T-helper 22 cell (primary cell): ENCODE results near the gene OR2T29.
"Not testable (repeated sequence)": the region's sequence is repeated elsewhere in the genome, so short reads cannot be mapped to it uniquely, and the experiment has no call there.

Experiments
- DNase-seq: peaks from one replicate; pipeline ENCODE4 v3.0.0-alpha.2; 2020; ENCODE audit warnings: low read depth

OR2T29 gene, protein sequence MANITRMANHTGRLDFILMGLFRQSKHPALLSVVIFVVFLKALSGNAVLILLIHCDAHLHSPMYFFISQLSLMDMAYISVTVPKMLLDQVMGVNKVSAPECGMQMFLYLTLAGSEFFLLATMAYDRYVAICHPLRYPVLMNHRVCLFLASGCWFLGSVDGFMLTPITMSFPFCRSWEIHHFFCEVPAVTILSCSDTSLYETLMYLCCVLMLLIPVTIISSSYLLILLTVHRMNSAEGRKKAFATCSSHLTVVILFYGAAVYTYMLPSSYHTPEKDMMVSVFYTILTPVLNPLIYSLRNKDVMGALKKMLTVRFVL

DNA sequence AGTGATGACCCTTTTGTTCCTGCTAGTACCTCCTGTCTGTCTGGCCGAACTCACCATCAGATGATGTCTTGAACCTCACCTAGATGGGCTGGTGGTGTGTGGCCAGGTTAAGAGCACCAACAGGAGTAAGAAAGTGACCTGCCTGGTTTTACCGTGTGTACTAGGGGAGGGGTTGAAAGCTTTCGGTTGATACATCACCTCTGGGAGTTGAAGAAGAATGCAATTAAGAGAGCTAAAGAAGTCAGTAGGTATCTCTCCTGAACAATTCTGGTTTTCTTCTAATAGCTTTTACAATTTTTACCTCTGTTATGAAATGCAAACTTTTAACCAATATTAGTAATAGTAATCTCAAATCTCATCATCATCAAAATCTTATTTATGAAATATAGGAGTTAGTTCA is at the start of gene OR2T29:
Gene OR2T29 (minus strand): TSS at position 101 of the 400 bp plus-strand sequence. CDS start 3,281 bp downstream, outside the sequence.
- not testable (repeated sequence) for DNase-seq

DNA sequence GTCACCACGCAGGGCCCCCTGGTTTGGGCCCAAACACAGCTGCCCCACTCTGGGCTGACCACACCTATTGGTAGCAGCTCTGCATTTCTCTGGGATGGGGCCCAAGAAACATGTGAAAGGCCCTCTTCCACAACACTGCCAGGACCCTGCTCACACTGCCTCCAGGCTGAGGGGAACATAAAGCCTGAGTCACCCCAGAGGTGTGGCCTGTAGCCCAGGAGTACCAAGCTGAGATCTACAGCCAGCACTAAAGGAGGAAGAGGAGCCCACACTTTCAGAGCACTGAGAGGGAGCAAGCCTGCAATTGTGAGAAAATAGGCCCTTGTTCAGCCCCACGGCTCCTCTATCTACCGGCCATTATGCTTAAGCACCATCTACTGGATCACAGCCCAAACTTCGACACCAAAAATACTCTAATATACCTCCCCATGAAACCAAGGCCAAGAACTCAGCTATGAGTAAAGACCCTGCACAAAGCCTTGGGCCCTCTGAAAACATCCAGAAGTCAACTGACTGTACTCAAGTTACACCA is 49.4 kb upstream of the OR2T29 start:
- DNase-seq = no peak

GRCh38 chr1:248610301-248610700 is 47.7 kb upstream of the OR2T29 start:
- no peak for DNase-seq

DNA sequence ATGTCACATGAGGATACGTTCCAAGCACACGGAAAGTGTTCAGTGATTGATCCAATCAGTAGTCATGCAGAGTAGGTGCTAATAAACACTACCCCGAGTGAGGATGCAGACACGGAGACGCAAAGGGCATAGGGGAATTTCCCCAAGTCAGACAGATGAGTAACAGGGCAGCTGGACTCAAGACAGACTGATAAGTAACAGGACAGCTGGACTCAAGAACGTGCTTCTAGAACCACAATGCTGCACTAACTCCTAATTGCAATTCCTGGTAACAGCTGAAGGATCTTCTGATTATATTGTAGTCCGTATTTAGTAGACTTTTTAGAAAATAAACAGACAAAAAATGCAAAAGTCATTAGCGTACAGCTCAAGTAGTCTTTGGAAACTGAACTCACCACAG is 36.8 kb upstream of the OR2T29 start:
- DNase-seq = no peak

GRCh38 chr1:248597589-248597988 is 35.0 kb upstream of the OR2T29 start, which contains the start of gene OR2T10:
Gene OR2T10, minus strand, starts transcription at chr1:248597700. Its CDS starts 3,932 bp downstream, at chr1:248593768.
- no peak for DNase-seq

DNA sequence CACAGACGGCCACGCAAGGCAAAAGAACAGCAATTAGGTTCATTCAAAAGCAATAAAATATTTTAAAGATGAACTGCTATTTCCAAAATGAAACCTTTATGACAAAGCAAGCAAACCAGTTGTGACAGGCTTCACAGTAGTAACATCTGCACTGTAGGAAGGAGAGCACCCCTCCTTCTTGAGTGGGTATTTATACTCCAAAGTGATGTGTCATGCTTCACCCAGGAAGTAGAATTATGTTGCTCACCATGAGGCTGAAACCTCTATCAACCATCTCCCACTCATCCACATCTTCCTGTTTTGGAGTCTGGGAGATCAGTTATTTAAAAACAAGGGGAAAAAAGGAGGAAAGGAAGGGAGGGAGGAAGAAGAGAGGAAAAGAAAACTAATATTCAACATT is 34.0 kb upstream of the OR2T29 start:
- no peak for DNase-seq

GRCh38 chr1:248593226-248593625 is 30.7 kb upstream of the OR2T29 start:
- no peak for DNase-seq

- DNase-seq = no peak
Observed at GRCh38 chr1:248592655-248593054, 30.1 kb upstream of the OR2T29 start.

DNA sequence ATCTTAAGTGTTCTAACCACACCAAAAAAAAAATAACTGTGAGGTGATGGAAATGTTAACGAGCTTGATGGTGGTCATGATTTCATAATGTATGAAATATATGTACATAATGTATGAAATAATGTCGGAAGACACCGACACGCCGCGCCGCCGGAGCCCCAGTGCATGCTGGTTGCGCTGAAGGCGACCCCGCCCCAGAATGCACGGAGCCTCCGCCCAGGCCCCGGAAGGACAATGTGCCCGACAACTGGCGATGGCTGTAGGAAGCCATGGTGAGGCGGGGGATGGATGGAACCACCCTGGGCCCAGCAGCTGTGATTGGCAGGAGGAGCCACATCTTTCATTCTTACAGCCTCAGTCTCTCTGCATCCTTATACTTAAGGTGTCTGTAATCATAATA is 27.5 kb upstream of the OR2T29 start:
- no peak for DNase-seq

DNA sequence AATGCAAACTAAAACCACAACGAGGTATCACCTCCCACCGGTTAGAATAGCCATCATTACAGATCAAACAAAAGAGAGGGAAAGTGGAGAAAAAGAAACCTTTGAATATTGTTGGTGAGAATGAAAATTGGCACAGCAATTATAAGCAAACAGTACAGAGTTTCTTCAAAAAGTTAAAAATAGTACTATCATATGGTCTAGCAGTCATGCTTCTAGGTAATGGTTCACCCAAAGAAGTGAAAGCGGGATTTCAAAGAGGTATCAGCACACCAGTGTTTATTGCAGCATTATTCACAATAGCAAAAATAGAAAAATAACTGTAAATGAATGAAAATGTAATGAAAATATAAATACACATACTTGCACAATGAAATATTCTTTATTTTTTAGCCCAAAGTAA is 26.8 kb upstream of the OR2T29 start:
- no peak for DNase-seq

- DNase-seq = no peak
Observed at GRCh38 chr1:248585266-248585665, 22.7 kb upstream of the OR2T29 start.

- no peak for DNase-seq
Observed at GRCh38 chr1:248576260-248576980, 13.8 kb upstream of the OR2T29 start.

GRCh38 chr1:248574657-248575056 is 12.1 kb upstream of the OR2T29 start, which contains the start of gene OR2T34:
Gene OR2T34, minus strand, starts transcription at chr1:248574757. Its CDS starts 0 bp downstream, at chr1:248574757.
- DNase-seq = not testable (repeated sequence)

DNA sequence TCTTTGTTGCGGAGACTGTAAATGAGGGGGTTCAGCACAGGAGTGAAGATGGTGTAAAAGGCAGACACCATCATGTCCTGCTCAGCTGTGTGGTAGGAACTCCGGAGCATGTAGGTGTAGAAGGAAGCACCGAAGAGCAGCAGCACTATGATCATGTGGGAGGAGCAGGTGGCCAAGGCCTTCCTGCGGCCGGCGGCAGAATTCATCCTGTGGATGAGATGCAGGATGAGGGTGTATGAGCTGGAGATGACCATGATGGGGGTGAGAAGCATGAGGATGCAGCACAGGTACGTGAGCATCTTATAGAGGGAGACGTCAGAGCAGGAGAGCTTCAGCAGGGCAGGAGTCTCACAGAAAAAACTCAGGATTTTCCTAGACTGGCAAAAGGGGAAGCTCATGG is 11.3 kb upstream of the OR2T29 start:
- not testable (repeated sequence) for DNase-seq

DNA sequence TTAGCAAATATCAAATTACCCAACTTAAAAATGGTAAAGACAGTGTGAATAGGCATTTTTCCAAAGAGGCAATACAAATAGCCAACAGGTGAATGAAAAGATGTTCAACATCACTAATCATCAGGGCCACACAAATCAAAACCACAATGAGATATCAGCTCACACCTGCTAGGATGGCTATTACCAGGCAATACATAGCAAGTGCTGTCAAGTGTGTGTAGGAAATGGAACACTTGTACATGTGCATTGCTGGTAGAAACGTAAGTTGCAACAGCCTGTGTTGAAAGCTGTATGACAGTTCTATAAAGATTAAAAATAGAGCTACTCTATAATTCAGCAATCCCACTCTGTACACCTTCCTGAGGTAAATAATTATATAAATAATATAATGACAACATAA is 9.5 kb upstream of the OR2T29 start:
- not testable (repeated sequence) for DNase-seq

GRCh38 chr1:248570811-248571210 is 8.2 kb upstream of the OR2T29 start:
- DNase-seq = not testable (repeated sequence)

GRCh38 chr1:248569049-248569448 is 6.5 kb upstream of the OR2T29 start:
- DNase-seq = not testable (repeated sequence)

GRCh38 chr1:248565530-248566373 is 3.2 kb upstream of the OR2T29 start:
- DNase-seq = not testable (repeated sequence)

GRCh38 chr1:248551027-248551426 is 11.5 kb downstream of the OR2T29 start:
- not testable (repeated sequence) for DNase-seq

GRCh38 chr1:248547383-248547782 is 15.2 kb downstream of the OR2T29 start:
- DNase-seq = not testable (repeated sequence)

DNA sequence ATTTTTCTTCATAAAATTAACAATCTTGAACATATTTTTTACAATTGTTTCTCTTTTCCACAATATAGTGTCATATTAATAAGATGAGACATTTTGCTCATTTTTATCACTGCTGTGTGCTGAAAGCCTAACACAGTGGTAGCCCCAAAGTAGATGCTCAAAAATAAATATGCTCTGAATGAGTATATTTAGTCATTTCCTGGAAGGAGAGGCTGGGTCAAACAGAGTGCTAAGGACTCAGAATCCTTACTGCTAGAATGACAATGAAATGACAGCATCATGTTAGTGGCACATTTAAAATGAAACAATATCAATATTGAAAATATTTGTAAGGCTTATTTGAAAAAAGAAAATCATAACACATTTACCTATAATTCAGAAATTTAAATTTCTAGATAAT is 25.1 kb downstream of the OR2T29 start:
- not testable (repeated sequence) for DNase-seq

- DNase-seq = no peak
Observed at GRCh38 chr1:248521856-248522255, 40.7 kb downstream of the OR2T29 start.
